ENCODE data around the gene KIF26A.

The KIF26A gene

GRCh38 chr14:104159990-104160389 lies 21.6 kb downstream of the KIF26A start:
- H3K27me3 ChIP-seq (replicated peaks in 2 of 5; ENCODE audit: control insufficient read depth in 4 of 5, insufficient read depth in 5 of 5, low read length in 4 of 5): no peaks in the 10 kb centered on the region
- no peak overlapping the region for H3K27ac ChIP-seq (ENCODE audit: insufficient read depth in 1 of 2, low read depth in 1 of 2, low read length in 2 of 2, poor library complexity in 1 of 2, severe bottlenecking in 2 of 2)
- DNase-seq: no peak
- no peaks in the 10 kb centered on the region for H3K9me3 ChIP-seq (ENCODE audit: control extremely low read depth in 1 of 5, control insufficient read depth in 4 of 5, insufficient read depth in 2 of 5, low read depth in 1 of 5, low read length in 4 of 5)
- ChIA-PET CTCF (no interaction called here), POLR2A (no interaction called here)
- no peak overlapping the region for H3K4me3 ChIP-seq (ENCODE audit: control insufficient read depth in 1 of 7, extremely low read depth in 1 of 7, insufficient read depth in 4 of 7, low read depth in 2 of 7, low read length in 6 of 7)
- H3K4me1 ChIP-seq (ENCODE audit: control extremely low read depth in 1 of 4, control insufficient read depth in 4 of 4, insufficient read depth in 4 of 4, low read length in 3 of 4): peaks cover 0 to 3% (median 0%) of the 10 kb centered on the region in 4 experiments
- WGBS (ENCODE audit: insufficient coverage): 92% methylated on average over 8 of the region's 9 CpGs
- H3K36me3 ChIP-seq (ENCODE audit: control insufficient read depth in 4 of 4, insufficient read depth in 4 of 4, low read length in 3 of 4): no peaks in the 10 kb centered on the region

- WGBS (ENCODE audit: insufficient coverage): 94% methylated on average over 22 of the region's 23 CpGs
- ChIA-PET POLR2A (no interaction called here), CTCF (no interaction called here)
- H3K27ac ChIP-seq (ENCODE audit: insufficient read depth in 1 of 2, low read depth in 1 of 2, low read length in 2 of 2, poor library complexity in 1 of 2, severe bottlenecking in 2 of 2): no peak overlapping the region
- H3K36me3 ChIP-seq (ENCODE audit: control insufficient read depth in 4 of 4, insufficient read depth in 4 of 4, low read length in 3 of 4): no peaks in the 10 kb centered on the region
- no peaks in the 10 kb centered on the region for H3K27me3 ChIP-seq (replicated peaks in 2 of 5; ENCODE audit: control insufficient read depth in 4 of 5, insufficient read depth in 5 of 5, low read length in 4 of 5)
- H3K9me3 ChIP-seq (ENCODE audit: control extremely low read depth in 1 of 5, control insufficient read depth in 4 of 5, insufficient read depth in 2 of 5, low read depth in 1 of 5, low read length in 4 of 5): no peaks in the 10 kb centered on the region
- DNase-seq: no peak
- no peak overlapping the region for H3K4me3 ChIP-seq (ENCODE audit: control insufficient read depth in 1 of 7, extremely low read depth in 1 of 7, insufficient read depth in 4 of 7, low read depth in 2 of 7, low read length in 6 of 7)
- H3K4me1 ChIP-seq (ENCODE audit: control extremely low read depth in 1 of 4, control insufficient read depth in 4 of 4, insufficient read depth in 4 of 4, low read length in 3 of 4): no peaks in the 10 kb centered on the region
Measured at GRCh38 chr14:104161602-104162367, 23.4 kb downstream of the KIF26A start.

GRCh38 chr14:104162495-104162894 lies 24.1 kb downstream of the KIF26A start:
- 93% methylated on average over 3 of the region's 9 CpGs for WGBS (ENCODE audit: insufficient coverage)
- DNase-seq: no peak
- no peaks in the 10 kb centered on the region for H3K36me3 ChIP-seq (ENCODE audit: control insufficient read depth in 4 of 4, insufficient read depth in 4 of 4, low read length in 3 of 4)
- ChIA-PET CTCF (no interaction called here), POLR2A (no interaction called here)
- no peaks in the 10 kb centered on the region for H3K9me3 ChIP-seq (ENCODE audit: control extremely low read depth in 1 of 5, control insufficient read depth in 4 of 5, insufficient read depth in 2 of 5, low read depth in 1 of 5, low read length in 4 of 5)
- H3K27ac ChIP-seq (ENCODE audit: insufficient read depth in 1 of 2, low read depth in 1 of 2, low read length in 2 of 2, poor library complexity in 1 of 2, severe bottlenecking in 2 of 2): no peak overlapping the region
- H3K4me3 ChIP-seq (ENCODE audit: control insufficient read depth in 1 of 7, extremely low read depth in 1 of 7, insufficient read depth in 4 of 7, low read depth in 2 of 7, low read length in 6 of 7): no peak overlapping the region
- H3K4me1 ChIP-seq (ENCODE audit: control extremely low read depth in 1 of 4, control insufficient read depth in 4 of 4, insufficient read depth in 4 of 4, low read length in 3 of 4): no peaks in the 10 kb centered on the region
- H3K27me3 ChIP-seq (replicated peaks in 2 of 5; ENCODE audit: control insufficient read depth in 4 of 5, insufficient read depth in 5 of 5, low read length in 4 of 5): no peaks in the 10 kb centered on the region

- Histone ChIP-seq H3K9me3 (ENCODE audit: control extremely low read depth in 1 of 5, control insufficient read depth in 4 of 5, insufficient read depth in 2 of 5, low read depth in 1 of 5, low read length in 4 of 5) (no peaks in the 10 kb centered on the region), H3K27me3 (replicated peaks in 2 of 5; ENCODE audit: control insufficient read depth in 4 of 5, insufficient read depth in 5 of 5, low read length in 4 of 5) (no peaks in the 10 kb centered on the region), H3K27ac (ENCODE audit: insufficient read depth in 1 of 2, low read depth in 1 of 2, low read length in 2 of 2, poor library complexity in 1 of 2, severe bottlenecking in 2 of 2) (no peak overlapping the region), H3K4me3 (ENCODE audit: control insufficient read depth in 1 of 7, extremely low read depth in 1 of 7, insufficient read depth in 4 of 7, low read depth in 2 of 7, low read length in 6 of 7) (no peak overlapping the region), H3K36me3 (ENCODE audit: control insufficient read depth in 4 of 4, insufficient read depth in 4 of 4, low read length in 3 of 4) (no peaks in the 10 kb centered on the region), H3K4me1 (ENCODE audit: control extremely low read depth in 1 of 4, control insufficient read depth in 4 of 4, insufficient read depth in 4 of 4, low read length in 3 of 4) (no peaks in the 10 kb centered on the region)
- ChIA-PET CTCF (no interaction called here), POLR2A (interaction anchor here (0.6 kb wide), 1 partner anchor 47 kb away, joined by 4 read pairs; no protein-coding TSS in a partner anchor)
- 84% methylated on average over 15 of the region's 21 CpGs for WGBS (ENCODE audit: insufficient coverage)
- no peak for DNase-seq
Measured at GRCh38 chr14:104163541-104163940, 25.2 kb downstream of the KIF26A start.

- Histone ChIP-seq H3K4me1 (ENCODE audit: control extremely low read depth in 1 of 4, control insufficient read depth in 4 of 4, insufficient read depth in 4 of 4, low read length in 3 of 4) (no peaks in the 10 kb centered on the region), H3K27me3 (replicated peaks in 2 of 5; ENCODE audit: control insufficient read depth in 4 of 5, insufficient read depth in 5 of 5, low read length in 4 of 5) (no peaks in the 10 kb centered on the region), H3K9me3 (ENCODE audit: control extremely low read depth in 1 of 5, control insufficient read depth in 4 of 5, insufficient read depth in 2 of 5, low read depth in 1 of 5, low read length in 4 of 5) (no peaks in the 10 kb centered on the region), H3K36me3 (ENCODE audit: control insufficient read depth in 4 of 4, insufficient read depth in 4 of 4, low read length in 3 of 4) (no peaks in the 10 kb centered on the region), H3K4me3 (ENCODE audit: control insufficient read depth in 1 of 7, extremely low read depth in 1 of 7, insufficient read depth in 4 of 7, low read depth in 2 of 7, low read length in 6 of 7) (no peak overlapping the region), H3K27ac (ENCODE audit: insufficient read depth in 1 of 2, low read depth in 1 of 2, low read length in 2 of 2, poor library complexity in 1 of 2, severe bottlenecking in 2 of 2) (no peak overlapping the region)
- POLR2A ChIA-PET: no interaction called here
- CTCF ChIA-PET: no interaction called here
- 83% methylated on average over 13 of the region's 23 CpGs for WGBS (ENCODE audit: insufficient coverage)
- no peak for DNase-seq
Measured at GRCh38 chr14:104164041-104164440, 25.7 kb downstream of the KIF26A start.

DNA sequence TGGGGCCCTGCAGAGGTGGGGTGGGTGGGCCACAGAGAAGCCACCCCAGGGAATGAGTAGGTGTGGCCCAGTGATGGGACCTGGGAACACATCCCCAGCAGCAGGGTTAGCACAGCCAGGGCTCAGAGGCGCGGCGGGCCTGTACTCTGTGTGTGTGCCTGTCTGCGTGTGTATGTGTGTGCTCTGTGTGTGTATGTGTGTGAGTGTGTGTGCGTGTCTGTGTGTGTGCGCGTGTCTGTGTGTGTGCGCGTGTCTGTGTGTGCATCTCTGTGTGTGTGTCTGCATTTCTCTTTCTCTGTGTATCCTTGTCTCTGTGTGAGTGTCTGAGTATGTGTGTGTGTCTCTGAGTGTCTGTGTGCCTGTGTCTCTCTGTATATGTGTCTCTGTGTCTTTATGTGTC lies 26.1 kb downstream of the KIF26A start:
- DNase-seq: no peak
- no peaks in the 10 kb centered on the region for H3K27me3 ChIP-seq (replicated peaks in 2 of 5; ENCODE audit: control insufficient read depth in 4 of 5, insufficient read depth in 5 of 5, low read length in 4 of 5)
- no peak overlapping the region for H3K27ac ChIP-seq (ENCODE audit: insufficient read depth in 1 of 2, low read depth in 1 of 2, low read length in 2 of 2, poor library complexity in 1 of 2, severe bottlenecking in 2 of 2)
- H3K36me3 ChIP-seq (ENCODE audit: control insufficient read depth in 4 of 4, insufficient read depth in 4 of 4, low read length in 3 of 4): no peaks in the 10 kb centered on the region
- H3K9me3 ChIP-seq (ENCODE audit: control extremely low read depth in 1 of 5, control insufficient read depth in 4 of 5, insufficient read depth in 2 of 5, low read depth in 1 of 5, low read length in 4 of 5): no peaks in the 10 kb centered on the region
- H3K4me1 ChIP-seq (ENCODE audit: control extremely low read depth in 1 of 4, control insufficient read depth in 4 of 4, insufficient read depth in 4 of 4, low read length in 3 of 4): no peaks in the 10 kb centered on the region
- CTCF ChIA-PET: no interaction called here
- POLR2A ChIA-PET: no interaction called here
- no CpG with 5 or more reads among the region's 9 CpGs for WGBS (ENCODE audit: insufficient coverage)
- H3K4me3 ChIP-seq (ENCODE audit: control insufficient read depth in 1 of 7, extremely low read depth in 1 of 7, insufficient read depth in 4 of 7, low read depth in 2 of 7, low read length in 6 of 7): no peak overlapping the region

DNA sequence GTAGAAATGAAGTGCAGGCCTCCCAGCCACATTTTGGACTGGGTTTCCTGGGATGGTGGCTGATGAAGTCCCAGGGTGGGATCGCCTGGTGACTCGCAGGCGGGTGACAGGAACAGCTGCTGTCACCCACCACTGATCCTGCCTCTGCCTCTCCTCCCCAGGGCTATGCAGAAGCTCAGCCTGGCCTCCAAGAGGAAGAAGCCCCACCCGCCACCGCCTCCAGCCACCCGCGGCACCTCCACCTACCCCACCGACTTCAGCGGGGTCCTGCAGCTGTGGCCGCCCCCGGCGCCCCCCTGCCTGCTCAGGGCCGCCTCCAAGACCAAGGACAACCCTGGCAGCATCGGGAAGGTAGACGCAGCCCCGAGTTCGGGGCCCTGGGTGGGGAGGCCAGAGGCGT lies 28.3 kb downstream of the KIF26A start:
- no peak overlapping the region for H3K27ac ChIP-seq (ENCODE audit: insufficient read depth in 1 of 2, low read depth in 1 of 2, low read length in 2 of 2, poor library complexity in 1 of 2, severe bottlenecking in 2 of 2)
- no peaks in the 10 kb centered on the region for H3K36me3 ChIP-seq (ENCODE audit: control insufficient read depth in 4 of 4, insufficient read depth in 4 of 4, low read length in 3 of 4)
- 91% methylated on average over 4 of the region's 18 CpGs for WGBS (ENCODE audit: insufficient coverage)
- no peaks in the 10 kb centered on the region for H3K9me3 ChIP-seq (ENCODE audit: control extremely low read depth in 1 of 5, control insufficient read depth in 4 of 5, insufficient read depth in 2 of 5, low read depth in 1 of 5, low read length in 4 of 5)
- no peaks in the 10 kb centered on the region for H3K4me1 ChIP-seq (ENCODE audit: control extremely low read depth in 1 of 4, control insufficient read depth in 4 of 4, insufficient read depth in 4 of 4, low read length in 3 of 4)
- no peaks in the 10 kb centered on the region for H3K27me3 ChIP-seq (replicated peaks in 2 of 5; ENCODE audit: control insufficient read depth in 4 of 5, insufficient read depth in 5 of 5, low read length in 4 of 5)
- DNase-seq: no peak
- H3K4me3 ChIP-seq (ENCODE audit: control insufficient read depth in 1 of 7, extremely low read depth in 1 of 7, insufficient read depth in 4 of 7, low read depth in 2 of 7, low read length in 6 of 7): no peak overlapping the region
- ChIA-PET CTCF (interaction anchor here (1.3 kb wide), 1 partner anchor 22 kb away, joined by 3 read pairs; no protein-coding TSS in a partner anchor), POLR2A (no interaction called here)
